IPS DF 6.9 (cell line): ENCODE measurements around the gene SRSF2.
"Not testable (repeated sequence)": the region's sequence is repeated elsewhere in the genome, so short reads cannot be mapped to it uniquely, and the experiment has no call there.

Source experiments
- DNase-seq: peaks from one replicate; pipeline ENCODE4 v3.0.0-alpha.2; 2013; ENCODE audit warnings: low read depth, low spot score
- H3K27ac ChIP-seq: one replicate; pipeline ENCODE4 v1.5.1; 2013; ENCODE audit warnings: low read length, control low read depth
- H3K27me3 ChIP-seq: 2 replicates; pipeline ENCODE4 v1.6.1; 2013; ENCODE audit warnings: mild to moderate bottlenecking, low read length; ENCODE audit not compliant: control insufficient read depth, insufficient read depth
- H3K36me3 ChIP-seq: 2 replicates; pipeline ENCODE4 v1.6.1; 2013; ENCODE audit warnings: low read length; ENCODE audit not compliant: control insufficient read depth, insufficient read depth
- H3K4me1 ChIP-seq: 2 replicates; pipeline ENCODE4 v1.6.1; 2013; ENCODE audit warnings: low read length; ENCODE audit not compliant: control insufficient read depth, insufficient read depth
- H3K4me3 ChIP-seq: 2 replicates; pipeline ENCODE4 v1.5.1; 2013; ENCODE audit warnings: mild to moderate bottlenecking, low read length
- H3K9me3 ChIP-seq: 2 replicates; pipeline ENCODE4 v1.6.1; 2013; ENCODE audit warnings: low read length, inconsistent platforms; ENCODE audit not compliant: control insufficient read depth, insufficient read depth
- WGBS: extraction: QIAGEN DNeasy Blood & Tissue Kit; methylation state at CpG from one replicate; pipeline ENCODE4 v1.1.7; 2013; ENCODE audit warnings: mixed read lengths, missing lambda C conversion rate; ENCODE audit not compliant: insufficient read length, insufficient coverage; 5-methylcytosine and 5-hydroxymethylcytosine counted together

The SRSF2 gene

GRCh38 chr17:76700270-76700616 is 36.9 kb downstream of the SRSF2 start:
- Histone ChIP-seq H3K4me1 (peaks cover 10% of the 10 kb centered on the region), H3K9me3 (no peaks in the 10 kb centered on the region), H3K4me3 (no peak overlapping the region), H3K27ac (no peak overlapping the region), H3K36me3 (no peaks in the 10 kb centered on the region), H3K27me3 (no peaks in the 10 kb centered on the region)
- WGBS, result no CpG with 5 or more reads among the region's 8 CpGs
- no peak for DNase-seq

GRCh38 chr17:76698466-76698977 is 38.6 kb downstream of the SRSF2 start:
- not testable (repeated sequence) for H3K27ac ChIP-seq, H3K9me3 ChIP-seq, H3K36me3 ChIP-seq, H3K4me1 ChIP-seq, H3K4me3 ChIP-seq, DNase-seq, H3K27me3 ChIP-seq
- no CpG with 5 or more reads among the region's 7 CpGs for WGBS

- Histone ChIP-seq H3K27ac (no peak overlapping the region), H3K4me3 (no peak overlapping the region), H3K36me3 (no peaks in the 10 kb centered on the region), H3K9me3 (no peaks in the 10 kb centered on the region), H3K4me1 (peaks cover 10% of the 10 kb centered on the region), H3K27me3 (no peaks in the 10 kb centered on the region)
- DNase-seq, result no peak
- WGBS, result no CpG with 5 or more reads among the region's 17 CpGs
Measured at GRCh38 chr17:76697702-76698465, 39.2 kb downstream of the SRSF2 start.

- no peak overlapping the region for H3K27ac ChIP-seq
- no peak overlapping the region for H3K4me3 ChIP-seq
- H3K4me1 ChIP-seq, result peaks cover 10% of the 10 kb centered on the region
- no peak for DNase-seq
- no CpG with 5 or more reads among the region's 25 CpGs for WGBS
- H3K9me3 ChIP-seq, result no peaks in the 10 kb centered on the region
- H3K36me3 ChIP-seq, result no peaks in the 10 kb centered on the region
- no peaks in the 10 kb centered on the region for H3K27me3 ChIP-seq
Measured at GRCh38 chr17:76696763-76697701, 40.1 kb downstream of the SRSF2 start.

GRCh38 chr17:76695059-76695831 is 41.9 kb downstream of the SRSF2 start:
- DNase-seq, result no peak
- Histone ChIP-seq H3K4me1 (peaks cover 8% of the 10 kb centered on the region), H3K36me3 (no peaks in the 10 kb centered on the region), H3K27ac (no peak overlapping the region), H3K4me3 (no peak overlapping the region), H3K27me3 (no peaks in the 10 kb centered on the region), H3K9me3 (no peaks in the 10 kb centered on the region)
- no CpG with 5 or more reads among the region's 16 CpGs for WGBS

- H3K9me3 ChIP-seq, result no peaks in the 10 kb centered on the region
- DNase-seq, result no peak
- H3K4me1 ChIP-seq, result peaks cover 5% of the 10 kb centered on the region; the same call in 1 of the 2 replicates
- no CpG with 5 or more reads among the region's 14 CpGs for WGBS
- H3K27me3 ChIP-seq, result no peaks in the 10 kb centered on the region
- no peak overlapping the region for H3K4me3 ChIP-seq
- H3K27ac ChIP-seq, result no peak overlapping the region
- H3K36me3 ChIP-seq, result no peaks in the 10 kb centered on the region
Measured at GRCh38 chr17:76691379-76692191, 45.5 kb downstream of the SRSF2 start.

- no peaks in the 10 kb centered on the region for H3K36me3 ChIP-seq
- no peak for DNase-seq
- no CpG with 5 or more reads among the region's 13 CpGs for WGBS
- H3K4me1 ChIP-seq, result peaks cover 5% of the 10 kb centered on the region; the same call in 1 of the 2 replicates
- no peak overlapping the region for H3K4me3 ChIP-seq
- no peaks in the 10 kb centered on the region for H3K9me3 ChIP-seq
- H3K27me3 ChIP-seq, result no peaks in the 10 kb centered on the region
- H3K27ac ChIP-seq, result no peak overlapping the region
Measured at GRCh38 chr17:76690596-76691280, 46.4 kb downstream of the SRSF2 start.

- Histone ChIP-seq H3K27ac (no peak overlapping the region), H3K36me3 (no peaks in the 10 kb centered on the region), H3K4me1 (peaks cover 5% of the 10 kb centered on the region; the same call in 1 of the 2 replicates), H3K9me3 (no peaks in the 10 kb centered on the region), H3K4me3 (no peak overlapping the region), H3K27me3 (no peaks in the 10 kb centered on the region)
- DNase-seq, result no peak
- WGBS, result no CpG with 5 or more reads among the region's 11 CpGs
Measured at GRCh38 chr17:76689859-76690258, 47.3 kb downstream of the SRSF2 start.

- Histone ChIP-seq H3K9me3 (no peaks in the 10 kb centered on the region), H3K27ac (no peak overlapping the region), H3K36me3 (no peaks in the 10 kb centered on the region), H3K4me3 (no peak overlapping the region), H3K27me3 (no peaks in the 10 kb centered on the region), H3K4me1 (peaks cover 7% of the 10 kb centered on the region)
- DNase-seq, result no peak
- no CpG with 5 or more reads among the region's 11 CpGs for WGBS
Measured at GRCh38 chr17:76688165-76688622, 48.9 kb downstream of the SRSF2 start.
